Natural killer cell treated with Interleukin-12 subunit alpha and Interleukin-12 subunit beta and Interleukin-15 and Interleukin-18, amount 100 ng/mL, for 72 hours (primary cell): ENCODE results near the gene PPP2R5C. TPM values are rescaled to one million over a fixed set of nuclear protein-coding genes. Genes with fewer than 3 reads are reported as not detected.
A peak's percentile ranks its signal among the peaks of the same experiment; 100 is the strongest.

Experiments used
- ATAC-seq, 2 donors: fragments of 150-1000 bp; cut with Tn5 transposase in 1 of 2; sonication (Bioruptor Pico), chemical (Tn5 transposase) in 1 of 2; 2 replicates each; pipeline ENCODE4 v1.10.0; 2021
- DNase-seq: peaks from one replicate; pipeline ENCODE4 v3.0.0; 2022; ENCODE audit warnings: low spot score
- H3K27ac Mint-ChIP-seq, 2 donors: 1 replicate in 1 of 2; 2 replicates in 1 of 2; pipeline ENCODE4 v1.8.0; 2022; ENCODE audit warnings: mixed read lengths in 2 of 2, mild to moderate bottlenecking in 1 of 2, moderate library complexity in 1 of 2
- H3K27me3 Mint-ChIP-seq, 2 donors: 1 replicate in 1 of 2; 2 replicates in 1 of 2; pipeline ENCODE4 v1.8.0; 2022; ENCODE audit warnings: mixed read lengths in 2 of 2
- H3K36me3 Mint-ChIP-seq: one replicate; pipeline ENCODE4 v1.8.0; 2022; ENCODE audit warnings: mixed read lengths
- H3K4me1 Mint-ChIP-seq, 2 donors: 1 replicate in 1 of 2; 2 replicates in 1 of 2; pipeline ENCODE4 v1.8.0; 2022; ENCODE audit warnings: low read depth in 2 of 2, mixed read lengths in 2 of 2, mild to moderate bottlenecking in 1 of 2
- H3K4me3 Mint-ChIP-seq: one replicate; pipeline ENCODE4 v1.8.0; 2022; ENCODE audit warnings: mixed read lengths
- H3K9me3 Mint-ChIP-seq: 2 replicates; pipeline ENCODE4 v1.8.0; 2022; ENCODE audit warnings: mixed read lengths
- total RNA-seq, 2 donors: library from RNA; stranded (reverse); gene quantifications; one replicate each; pipeline ENCODE4 v1.2.3, GENCODE V29; 2022

Gene PPP2R5C
- total RNA-seq, 2 donors from 2014 or later = 149 to 210 TPM

GRCh38 chr14:101826351-101826750 is 64.8 kb downstream of the PPP2R5C start:
- H3K4me1 Mint-ChIP-seq = peaks cover 61 to 81% of the 10 kb centered on the region in 2 donors
- H3K27ac Mint-ChIP-seq = peak overlapping the region; percentile 95 to 96
- no peaks in the 10 kb centered on the region for H3K27me3 Mint-ChIP-seq
- ATAC-seq (no peak), DNase-seq (no peak)
- no peaks in the 10 kb centered on the region for H3K9me3 Mint-ChIP-seq
- H3K36me3 Mint-ChIP-seq = peaks cover 7% of the 10 kb centered on the region
- peak overlapping the region; percentile 84 for H3K4me3 Mint-ChIP-seq

- Mint-ChIP-seq H3K9me3 (no peaks in the 10 kb centered on the region), H3K27me3 (no peaks in the 10 kb centered on the region), H3K4me1 (peaks cover 61 to 83% of the 10 kb centered on the region in 2 donors), H3K4me3 (peak overlapping the region; percentile 40), H3K27ac (peak overlapping the region; percentile 95 to 96), H3K36me3 (peaks cover 7% of the 10 kb centered on the region)
- ATAC-seq (no peak), DNase-seq (no peak)
Observed at GRCh38 chr14:101827286-101827685, 65.8 kb downstream of the PPP2R5C start.

- Mint-ChIP-seq H3K27ac (peak overlapping the region; percentile 95 to 96), H3K27me3 (no peaks in the 10 kb centered on the region), H3K4me1 (peaks cover 63 to 82% of the 10 kb centered on the region in 2 donors), H3K36me3 (peaks cover 7% of the 10 kb centered on the region), H3K4me3 (peak overlapping the region; percentile 40), H3K9me3 (no peaks in the 10 kb centered on the region)
- DNase-seq (no peak), ATAC-seq (no peak)
Observed at GRCh38 chr14:101828046-101828445, 66.5 kb downstream of the PPP2R5C start.

- Mint-ChIP-seq H3K4me3 (no peak overlapping the region), H3K4me1 (peaks cover 56 to 69% of the 10 kb centered on the region in 2 donors), H3K27ac (peak overlapping the region; percentile 95 to 96), H3K27me3 (no peaks in the 10 kb centered on the region), H3K9me3 (no peaks in the 10 kb centered on the region), H3K36me3 (peaks cover 7% of the 10 kb centered on the region)
- ATAC-seq = no peak
- no peak for DNase-seq
Observed at GRCh38 chr14:101830271-101830670, 68.8 kb downstream of the PPP2R5C start.

GRCh38 chr14:101833045-101833444 is 71.5 kb downstream of the PPP2R5C start:
- Mint-ChIP-seq H3K4me1 (peaks cover 49 to 66% of the 10 kb centered on the region in 2 donors), H3K36me3 (peaks cover under 1% of the 10 kb centered on the region), H3K27me3 (no peaks in the 10 kb centered on the region), H3K27ac (peak overlapping the region; percentile 64 to 83), H3K4me3 (no peak overlapping the region), H3K9me3 (no peaks in the 10 kb centered on the region)
- DNase-seq (no peak), ATAC-seq (no peak)

GRCh38 chr14:101834397-101834796 is 72.9 kb downstream of the PPP2R5C start:
- ATAC-seq = no peak
- no peak for DNase-seq
- Mint-ChIP-seq H3K9me3 (no peaks in the 10 kb centered on the region), H3K27me3 (no peaks in the 10 kb centered on the region), H3K4me3 (no peak overlapping the region), H3K4me1 (peaks cover 48 to 66% of the 10 kb centered on the region in 2 donors), H3K36me3 (no peaks in the 10 kb centered on the region), H3K27ac (peak overlapping the region; percentile 64 to 83)

- ATAC-seq (no peak), DNase-seq (no peak)
- Mint-ChIP-seq H3K4me3 (peak overlapping the region; percentile 27), H3K36me3 (no peaks in the 10 kb centered on the region), H3K27ac (peak overlapping the region; percentile 64 to 83), H3K27me3 (no peaks in the 10 kb centered on the region), H3K9me3 (no peaks in the 10 kb centered on the region), H3K4me1 (peaks cover 45 to 66% of the 10 kb centered on the region in 2 donors)
Observed at GRCh38 chr14:101834800-101835547, 73.5 kb downstream of the PPP2R5C start.

- DNase-seq = no peak
- Mint-ChIP-seq H3K36me3 (no peaks in the 10 kb centered on the region), H3K27me3 (no peaks in the 10 kb centered on the region), H3K27ac (peak overlapping the region; percentile 64 to 83), H3K4me3 (peak overlapping the region; percentile 27), H3K9me3 (no peaks in the 10 kb centered on the region), H3K4me1 (peaks cover 48 to 66% of the 10 kb centered on the region in 2 donors)
- no peak for ATAC-seq
Observed at GRCh38 chr14:101835566-101835965, 74.1 kb downstream of the PPP2R5C start.

- Mint-ChIP-seq H3K9me3 (no peaks in the 10 kb centered on the region), H3K4me1 (peaks cover 54 to 69% of the 10 kb centered on the region in 2 donors), H3K27ac (peak overlapping the region; percentile 64 to 83), H3K4me3 (peak overlapping the region; percentile 50), H3K27me3 (no peaks in the 10 kb centered on the region), H3K36me3 (no peaks in the 10 kb centered on the region)
- DNase-seq (no peak), ATAC-seq (no peak)
Observed at GRCh38 chr14:101836135-101836534, 74.6 kb downstream of the PPP2R5C start.

GRCh38 chr14:101838476-101838875 is 77.0 kb downstream of the PPP2R5C start:
- ATAC-seq (no peak), DNase-seq (no peak)
- Mint-ChIP-seq H3K27ac (peak overlapping the region; percentile 79 to 80), H3K4me3 (no peak overlapping the region), H3K4me1 (peaks cover 59 to 75% of the 10 kb centered on the region in 2 donors), H3K9me3 (no peaks in the 10 kb centered on the region), H3K36me3 (no peaks in the 10 kb centered on the region), H3K27me3 (no peaks in the 10 kb centered on the region)

GRCh38 chr14:101839236-101839635 is 77.7 kb downstream of the PPP2R5C start:
- Mint-ChIP-seq H3K9me3 (no peaks in the 10 kb centered on the region), H3K27ac (peak overlapping the region; percentile 79 to 80), H3K4me3 (peak overlapping the region; percentile 43), H3K27me3 (no peaks in the 10 kb centered on the region), H3K36me3 (no peaks in the 10 kb centered on the region), H3K4me1 (peaks cover 63 to 83% of the 10 kb centered on the region in 2 donors)
- DNase-seq = no peak
- ATAC-seq = peak; percentile 66 to 77

- peak overlapping the region; percentile 43 for H3K4me3 Mint-ChIP-seq
- ATAC-seq = no peak
- no peaks in the 10 kb centered on the region for H3K27me3 Mint-ChIP-seq
- no peak for DNase-seq
- peaks cover 67 to 83% of the 10 kb centered on the region in 2 donors for H3K4me1 Mint-ChIP-seq
- H3K36me3 Mint-ChIP-seq = no peaks in the 10 kb centered on the region
- peak overlapping the region; percentile 79 to 80 for H3K27ac Mint-ChIP-seq
- no peaks in the 10 kb centered on the region for H3K9me3 Mint-ChIP-seq
Observed at GRCh38 chr14:101839661-101840060, 78.2 kb downstream of the PPP2R5C start.

GRCh38 chr14:101840649-101841369 is 79.3 kb downstream of the PPP2R5C start:
- H3K4me1 Mint-ChIP-seq = peaks cover 65 to 85% of the 10 kb centered on the region in 2 donors
- peak overlapping the region; percentile 79 to 80 for H3K27ac Mint-ChIP-seq
- no peaks in the 10 kb centered on the region for H3K36me3 Mint-ChIP-seq
- ATAC-seq (no peak), DNase-seq (no peak)
- H3K4me3 Mint-ChIP-seq = peak overlapping the region; percentile 38
- H3K9me3 Mint-ChIP-seq = no peaks in the 10 kb centered on the region
- no peaks in the 10 kb centered on the region for H3K27me3 Mint-ChIP-seq

- no peak overlapping the region for H3K4me3 Mint-ChIP-seq
Observed at GRCh38 chr14:101843038-101843437, 81.5 kb downstream of the PPP2R5C start.

More at GRCh38 chr14:101843038-101843437, 81.5 kb downstream of the PPP2R5C start:
- Mint-ChIP-seq H3K4me1 (peaks cover 69 to 80% of the 10 kb centered on the region in 2 donors), H3K36me3 (no peaks in the 10 kb centered on the region), H3K9me3 (no peaks in the 10 kb centered on the region), H3K27me3 (no peaks in the 10 kb centered on the region), H3K27ac (peak overlapping the region; percentile 65 to 84)
- no peak for ATAC-seq
- DNase-seq = no peak
